Lung (tissue), 12 donors: Measurements from ENCODE around the gene EPHB6. TPM values are rescaled to one million over a fixed set of nuclear protein-coding genes. Genes with fewer than 3 reads are reported as not detected.

Experiments
- ATAC-seq: fragments of 200-7000 bp; cut with Tn5 transposase; one replicate; pipeline ENCODE4 v1.9.1; 2020; ENCODE audit warnings: moderate number of reproducible peaks; ENCODE audit not compliant: insufficient read depth, low FRiP score
- DNase-seq, 3 donors: peaks; one replicate each; pipeline ENCODE4 v3.0.0-alpha.2; 2013 to 2017
- H3K27ac ChIP-seq, 2 donors: one replicate each; pipeline ENCODE4 v1.5.1; 2013; ENCODE audit warnings: mild to moderate bottlenecking in 2 of 2, moderate library complexity in 2 of 2, control low read depth in 1 of 2, inconsistent platforms in 1 of 2, low read depth in 1 of 2, low read length in 1 of 2
- H3K27me3 ChIP-seq, 3 donors: one replicate each; pipeline ENCODE4 v1.5.1; 2013; ENCODE audit warnings: low read length in 2 of 3; ENCODE audit not compliant: control insufficient read depth in 3 of 3, insufficient read depth in 3 of 3
- H3K36me3 ChIP-seq, 4 donors: one replicate each; pipeline ENCODE4 v1.5.1; 2013; ENCODE audit warnings: low read length in 4 of 4, mild to moderate bottlenecking in 1 of 4, moderate library complexity in 1 of 4; ENCODE audit not compliant: control insufficient read depth in 4 of 4, insufficient read depth in 4 of 4
- H3K4me1 ChIP-seq, 5 donors: one replicate each; pipeline ENCODE4 v1.5.1; 2013; ENCODE audit warnings: low read length in 5 of 5, mild to moderate bottlenecking in 2 of 5, moderate library complexity in 1 of 5; ENCODE audit not compliant: control insufficient read depth in 5 of 5, insufficient read depth in 5 of 5
- H3K4me3 ChIP-seq: one replicate; pipeline ENCODE4 v1.5.1; 2013; ENCODE audit warnings: mild to moderate bottlenecking, control low read depth, moderate library complexity
- H3K9ac ChIP-seq, 2 donors: one replicate each; pipeline ENCODE4 v1.5.1; 2013; ENCODE audit warnings: low read length in 2 of 2, control low read depth in 1 of 2; ENCODE audit not compliant: insufficient read depth in 1 of 2
- H3K9me3 ChIP-seq, 4 donors: one replicate each; pipeline ENCODE4 v1.5.1; 2013; ENCODE audit warnings: low read length in 3 of 4, mild to moderate bottlenecking in 1 of 4, moderate library complexity in 1 of 4; ENCODE audit not compliant: control insufficient read depth in 4 of 4, insufficient read depth in 3 of 4
- CTCF ChIP-seq: IDR thresholded peaks from 2 replicates; pipeline ENCODE4 v1.5.1; 2012; ENCODE audit warnings: mild to moderate bottlenecking; ENCODE audit errors: control extremely low read depth, extremely low read depth
- WGBS, 2 donors: extraction: QIAGEN DNeasy Blood & Tissue Kit; methylation state at CpG; one replicate each; pipeline ENCODE4 v1.1.7; 2013; 5-methylcytosine and 5-hydroxymethylcytosine counted together
- polyA plus RNA-seq, 2 donors: library from polyadenylated mRNA; stranded (reverse); fragments of 200-250 nt; gene quantifications; one replicate each; pipeline ENCODE4 v1.2.1, GENCODE V29; 2013
- total RNA-seq, 2 donors: library from RNA; depleted of rRNA in 1 of 2; stranded (reverse); fragments of >200 nt in 1 of 2; gene quantifications; one replicate each; pipeline ENCODE4 v1.2.1, GENCODE V29; 2014 to 2021
- donor health status: control.
- donor health status: control.
- donor health status: Bipolar disorder and iron deficiency.
- donor health status: healthy.
- donor health status: DM: yes; HTN: yes; CAD: no.

Gene EPHB6
- total and polyA plus RNA-seq, 4 donors: 3.2 to 18.8 (median 13.5) TPM

GRCh38 chr7:142862351-142862750 is 7.5 kb downstream of the EPHB6 start:
- TF ChIP-seq CTCF: no peak
- ATAC-seq (no peak), DNase-seq (no peak)
- no peak overlapping the region for H3K4me3 ChIP-seq
- peaks cover 0 to 18% (median 0%) of the 10 kb centered on the region in 5 donors for H3K4me1 ChIP-seq
- H3K36me3 ChIP-seq: peaks cover 0 to 9% (median 8%) of the 10 kb centered on the region in 4 donors
- no peaks in the 10 kb centered on the region for H3K27me3 ChIP-seq
- H3K9me3 ChIP-seq: no peaks in the 10 kb centered on the region
- WGBS, 2 donors: 89 to 96% methylated on average over 4 of the region's 4 CpGs
- H3K9ac ChIP-seq: no peak overlapping the region
- H3K27ac ChIP-seq: no peak overlapping the region

- WGBS, 2 donors: 87% methylated on average over 7 of the region's 7 CpGs
- Histone ChIP-seq H3K27me3 (peaks cover 0 to 2% (median 0%) of the 10 kb centered on the region in 3 donors), H3K4me3 (no peak overlapping the region), H3K9ac (no peak overlapping the region), H3K36me3 (peaks cover 0 to 9% (median 8%) of the 10 kb centered on the region in 4 donors), H3K9me3 (no peaks in the 10 kb centered on the region), H3K4me1 (peaks cover 0 to 18% (median 0%) of the 10 kb centered on the region in 5 donors), H3K27ac (no peak overlapping the region)
- DNase-seq: no peak
- ATAC-seq: no peak
- no peak for TF ChIP-seq CTCF
These were observed 8.0 kb downstream of the EPHB6 start for GRCh38 chr7:142862786-142863400.

GRCh38 chr7:142863891-142864685 is 9.2 kb downstream of the EPHB6 start:
- H3K4me3 ChIP-seq: no peak overlapping the region
- no peak for ATAC-seq
- peaks cover 0 to 18% (median 0%) of the 10 kb centered on the region in 5 donors for H3K4me1 ChIP-seq
- 87 to 95% methylated on average over 36 to 37 of the region's 37 CpGs for WGBS, 2 donors
- H3K9me3 ChIP-seq: no peaks in the 10 kb centered on the region
- no peak overlapping the region for H3K9ac ChIP-seq
- H3K27ac ChIP-seq: no peak overlapping the region
- H3K36me3 ChIP-seq: peaks cover 0 to 9% (median 8%) of the 10 kb centered on the region in 4 donors
- no peak for DNase-seq
- H3K27me3 ChIP-seq: peaks cover 0 to 3% (median 0%) of the 10 kb centered on the region in 3 donors
- TF ChIP-seq CTCF: no peak
